Erythroblast (primary cell): ENCODE data around the gene HCCS.

ENCODE experiments used
- DNase-seq, 2 experiments: peaks; one replicate each; lab custom pipeline; 2025; lab: John Stamatoyannopoulos, UW
- GATA1 ChIP-seq: IDR thresholded peaks from 2 replicates; pipeline ENCODE4 v1.6.1; 2011; ENCODE audit warnings: low read depth, mild to moderate bottlenecking, control low read depth, low read length, moderate library complexity
- POLR2A ChIP-seq: IDR thresholded peaks from 2 replicates; pipeline ENCODE4 v1.6.1; 2011; ENCODE audit warnings: mild to moderate bottlenecking, low read length

HCCS gene

DNA sequence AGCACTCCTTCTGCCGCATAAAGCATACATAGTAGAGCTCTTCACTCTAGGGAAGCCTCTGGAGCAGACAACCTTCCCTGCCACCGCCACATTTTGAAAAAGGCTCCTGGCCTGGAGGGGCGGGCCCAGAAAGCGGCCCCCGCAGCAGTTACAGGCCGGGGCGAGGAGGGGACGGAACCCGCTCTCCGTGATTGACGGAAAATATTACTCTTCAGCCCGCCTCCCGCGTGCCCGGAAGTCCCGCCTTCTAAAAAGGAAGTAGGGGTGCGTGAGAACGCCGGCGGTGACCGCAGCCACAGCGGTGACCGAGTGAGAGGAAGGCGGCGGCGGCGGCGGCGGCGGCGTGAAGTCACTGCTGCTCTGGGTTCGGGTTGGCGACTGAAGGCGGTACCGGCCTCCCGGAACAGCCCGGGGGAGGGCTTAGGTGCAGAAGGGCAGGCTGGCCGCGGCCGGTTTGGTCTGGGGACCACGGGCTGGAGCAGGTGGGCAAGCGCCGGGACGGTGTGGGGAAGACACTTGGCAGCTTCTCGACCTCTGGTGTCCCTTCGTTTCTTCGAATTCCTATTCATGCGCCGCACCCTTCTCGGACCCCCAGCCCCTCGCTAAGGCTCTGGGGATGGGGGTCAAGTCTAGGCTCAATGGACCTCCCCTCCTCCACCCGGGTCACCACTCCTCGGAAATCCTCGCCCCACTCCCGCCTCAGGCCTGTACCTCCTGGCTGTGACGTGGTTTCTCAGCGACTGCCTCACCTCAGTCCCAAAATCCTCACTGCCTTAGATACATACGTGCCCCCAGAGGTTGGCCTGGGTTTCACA lies at the start of gene HCCS:
HCCS (plus strand) TSS at position 296 of the 815 bp plus-strand sequence. CDS start 729 bp downstream, outside the sequence.
- peak; percentile 91 to 92 for DNase-seq
- TF ChIP-seq GATA1 (no peak), POLR2A (peak; percentile 57)

DNA sequence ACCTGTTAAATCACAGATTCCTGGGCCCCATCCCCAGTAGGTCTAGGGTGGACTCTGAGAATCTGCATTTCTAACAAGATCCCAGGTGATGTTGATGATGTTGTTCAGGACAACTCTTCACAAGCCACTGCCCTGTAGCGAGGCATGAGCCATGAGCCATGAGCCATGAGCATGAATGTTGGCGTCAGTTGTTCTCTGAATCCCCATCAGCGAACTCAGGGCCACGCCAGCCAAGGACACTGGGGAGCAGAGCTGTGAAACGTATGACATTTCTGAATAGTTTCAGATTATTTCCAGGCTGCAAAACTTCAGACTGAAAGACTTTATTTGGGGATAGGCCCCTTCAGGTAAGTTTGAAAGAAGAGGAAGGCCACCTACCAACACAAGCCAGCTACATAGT lies 46.9 kb upstream of the HCCS start:
- DNase-seq, result no peak
- no peak for TF ChIP-seq POLR2A
- TF ChIP-seq GATA1, result no peak

DNA sequence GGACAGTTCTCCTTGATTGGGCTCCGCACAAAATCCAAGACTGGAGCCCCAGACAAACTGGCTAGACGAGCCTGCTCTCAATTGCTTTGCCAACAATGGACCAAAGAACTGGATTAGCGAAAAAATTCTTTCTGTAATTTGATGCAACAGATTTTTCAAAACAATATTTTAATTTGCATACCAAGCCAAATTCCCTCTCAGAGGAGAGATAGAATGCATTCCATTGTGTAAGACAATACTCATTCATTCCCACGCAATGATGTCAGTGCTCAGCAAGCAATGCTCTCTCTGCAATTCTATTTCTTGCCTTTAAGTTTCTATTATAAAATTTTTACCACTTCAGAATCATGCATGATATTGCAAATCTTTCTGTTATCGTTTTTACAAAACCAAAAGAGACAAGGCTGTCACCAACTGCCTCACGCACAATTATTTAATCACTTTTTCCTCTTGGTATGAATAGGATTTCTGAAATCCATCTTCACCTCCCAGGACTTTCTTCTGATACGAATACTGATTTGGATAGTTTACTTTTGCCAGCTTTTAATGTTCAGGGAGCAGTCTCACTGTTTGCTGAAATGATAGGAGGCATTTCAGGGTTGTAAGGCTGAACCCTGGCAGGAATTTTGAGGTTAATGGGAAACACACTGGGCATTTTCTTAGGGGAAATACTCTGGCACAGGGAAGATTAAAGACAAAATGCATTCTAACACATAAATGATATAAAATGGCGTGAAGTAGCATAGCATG lies 46.1 kb upstream of the HCCS start:
- no peak for DNase-seq

DNA sequence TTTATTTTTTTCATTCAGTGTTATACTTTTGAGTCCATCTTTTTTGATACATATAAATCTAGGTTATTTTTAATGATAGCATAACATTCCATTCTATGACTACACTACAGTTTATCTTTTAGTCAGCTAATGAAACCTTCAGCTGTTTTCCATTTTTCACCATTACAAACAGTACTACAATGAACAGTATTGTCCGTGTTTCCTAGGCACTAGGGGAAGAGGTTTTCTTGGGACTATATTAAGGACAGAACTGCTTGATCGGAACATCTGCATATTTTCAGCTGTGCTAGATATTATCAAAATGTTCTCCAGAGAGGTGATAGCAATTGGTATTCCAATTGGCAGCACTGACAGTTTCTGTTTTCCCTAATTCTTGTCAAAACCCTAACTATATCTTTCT lies 44.3 kb upstream of the HCCS start:
- DNase-seq, result no peak
- TF ChIP-seq POLR2A (no peak), GATA1 (no peak)

More for the DNA sequence above, 46.1 kb upstream of the HCCS start:
- TF ChIP-seq POLR2A, result no peak
- no peak for TF ChIP-seq GATA1

DNA sequence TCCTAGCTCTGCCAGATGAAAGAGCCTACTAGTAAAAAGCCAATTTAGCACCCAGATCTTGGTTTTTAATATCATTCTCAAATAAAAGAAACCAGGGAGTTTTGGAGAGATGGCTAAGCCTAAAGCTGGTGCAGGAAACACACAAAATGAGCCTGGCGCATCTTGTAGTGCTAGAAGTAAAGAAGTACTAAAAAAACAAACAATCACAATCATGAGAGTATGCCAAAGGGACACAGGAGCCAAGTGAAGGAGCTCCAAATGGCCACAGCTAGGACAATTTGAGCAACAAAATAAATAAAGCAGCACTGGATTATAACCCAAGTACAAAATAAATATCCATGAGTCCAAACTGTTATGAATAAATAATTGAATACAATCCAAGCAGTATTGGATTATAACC lies 37.8 kb upstream of the HCCS start:
- no peak for DNase-seq
- TF ChIP-seq GATA1, result no peak
- TF ChIP-seq POLR2A, result no peak

DNA sequence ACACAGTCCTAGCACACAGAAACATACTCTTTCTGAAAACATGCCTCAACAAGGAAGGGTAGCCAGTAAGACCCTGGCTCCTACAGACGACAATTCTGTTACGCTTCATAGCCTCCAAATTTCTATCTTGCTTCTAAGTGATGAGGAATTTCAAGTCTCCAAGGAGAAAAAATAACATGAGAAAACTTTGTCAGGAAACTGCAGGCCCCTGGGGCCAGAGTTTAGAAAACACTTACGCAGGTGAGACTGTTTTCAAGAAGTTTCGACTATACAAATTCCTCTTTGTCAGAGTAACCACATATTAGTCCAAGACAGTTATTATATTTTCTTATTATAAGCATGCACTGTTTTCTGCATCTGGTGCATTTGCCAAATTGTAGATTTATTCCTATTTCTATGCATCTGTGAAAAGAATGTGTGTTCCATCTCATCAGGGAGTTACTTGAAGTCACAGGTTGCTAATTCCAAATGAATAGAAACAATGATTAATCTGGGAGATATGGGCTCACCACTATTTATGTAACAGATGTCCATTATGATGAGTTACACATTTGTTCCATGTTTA lies 30.3 kb upstream of the HCCS start:
- TF ChIP-seq POLR2A, result no peak
- no peak for TF ChIP-seq GATA1
- DNase-seq, result no peak

DNA sequence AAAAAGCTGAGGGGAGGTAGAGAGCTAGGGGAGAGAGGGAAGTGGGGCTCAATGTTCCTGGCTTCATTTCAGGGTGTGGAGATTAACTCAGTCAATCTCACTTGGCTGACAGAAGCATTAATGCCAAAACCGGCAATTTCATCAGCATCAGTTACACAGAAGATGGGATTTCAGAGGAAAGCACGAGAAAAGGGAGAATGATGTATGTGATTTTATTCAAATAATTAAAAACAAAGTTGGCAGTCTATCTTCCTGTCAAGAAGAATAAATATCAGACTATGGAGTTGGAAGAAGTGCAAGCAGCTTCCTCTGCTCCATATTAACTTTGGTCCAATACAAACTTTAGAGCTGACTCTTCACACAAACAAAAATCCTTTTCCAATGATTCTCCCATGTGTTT lies 29.6 kb upstream of the HCCS start:
- no peak for DNase-seq
- TF ChIP-seq GATA1 (no peak), POLR2A (no peak)

DNA sequence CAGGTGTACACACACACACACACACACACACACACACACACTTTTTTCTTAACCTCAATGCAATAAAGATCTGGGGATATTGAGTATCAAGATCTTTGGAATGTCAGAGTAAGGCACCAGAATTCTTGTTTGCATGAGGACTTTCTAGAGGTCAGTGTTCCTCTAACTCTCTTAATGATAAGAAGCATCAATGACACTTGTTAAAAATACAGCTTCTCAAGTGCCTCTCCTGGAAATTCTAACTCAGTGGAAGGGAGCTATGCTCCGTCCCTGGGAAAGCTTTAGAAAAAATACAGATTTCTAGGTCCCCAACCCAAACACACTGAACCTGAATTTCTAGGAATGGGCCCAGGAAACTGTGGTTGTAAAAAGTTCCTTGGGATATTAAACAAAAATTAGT lies 25.8 kb upstream of the HCCS start:
- no peak for DNase-seq
- no peak for TF ChIP-seq POLR2A
- TF ChIP-seq GATA1, result no peak

DNA sequence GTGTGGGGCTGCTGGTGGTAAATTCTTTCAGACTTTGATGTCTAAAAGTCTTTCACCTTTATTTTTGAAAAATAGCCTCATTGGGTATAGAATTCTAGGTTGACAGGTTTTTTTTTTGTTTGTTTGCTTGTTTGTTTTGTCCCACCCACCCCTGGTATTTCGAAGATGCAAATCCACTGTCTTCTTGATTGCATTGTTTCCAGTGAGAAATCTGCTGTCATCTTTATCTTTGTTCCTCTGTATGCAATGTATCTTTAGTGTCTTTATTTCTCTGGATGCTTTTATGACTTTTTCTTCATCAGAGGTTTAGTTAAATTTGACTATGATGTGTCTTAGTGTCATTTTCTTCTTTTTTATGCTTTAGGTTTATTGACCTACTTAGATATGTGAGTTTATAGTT lies 21.3 kb upstream of the HCCS start:
- no peak for DNase-seq
- TF ChIP-seq POLR2A (no peak), GATA1 (no peak)

DNA sequence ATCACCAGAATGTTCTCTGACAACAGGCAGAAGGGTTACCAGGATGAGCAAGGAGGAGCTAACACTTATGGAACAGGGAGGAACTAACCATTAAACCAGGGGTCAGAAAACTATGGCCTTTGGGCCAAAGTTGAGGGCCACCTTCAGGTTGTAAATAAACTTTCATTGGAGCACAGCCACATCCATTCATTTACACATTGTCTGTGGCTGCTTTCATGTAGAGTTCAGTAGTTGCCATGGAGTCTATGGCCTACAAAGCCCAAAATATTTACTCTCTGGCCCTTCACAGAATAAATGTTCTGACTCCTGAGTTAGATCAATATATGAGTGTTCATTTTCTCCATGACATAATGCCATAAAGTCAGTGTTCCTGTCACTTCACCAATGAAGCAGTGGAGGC lies 13.2 kb upstream of the HCCS start:
- TF ChIP-seq POLR2A (no peak), GATA1 (no peak)
- DNase-seq, result no peak

DNA sequence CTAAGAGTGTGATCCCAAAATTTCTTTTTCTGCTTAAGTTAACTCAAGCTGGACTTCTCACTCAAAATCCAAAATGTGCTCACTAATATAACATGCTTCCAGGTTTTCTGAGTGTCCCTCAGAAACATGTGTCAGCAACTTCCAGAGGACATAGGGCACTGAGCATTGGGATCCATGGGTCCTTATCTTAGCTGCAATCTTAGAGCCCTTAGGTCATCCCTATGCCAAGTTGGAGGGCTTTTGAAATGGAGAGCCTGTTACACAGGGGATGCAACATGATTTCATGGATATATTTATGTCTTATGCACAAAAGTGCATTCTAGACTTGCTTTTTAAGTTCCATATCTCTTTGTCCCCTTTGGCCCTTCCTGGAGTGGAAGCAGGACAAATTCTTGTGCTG lies 11.7 kb upstream of the HCCS start:
- TF ChIP-seq POLR2A (no peak), GATA1 (no peak)
- no peak for DNase-seq

DNA sequence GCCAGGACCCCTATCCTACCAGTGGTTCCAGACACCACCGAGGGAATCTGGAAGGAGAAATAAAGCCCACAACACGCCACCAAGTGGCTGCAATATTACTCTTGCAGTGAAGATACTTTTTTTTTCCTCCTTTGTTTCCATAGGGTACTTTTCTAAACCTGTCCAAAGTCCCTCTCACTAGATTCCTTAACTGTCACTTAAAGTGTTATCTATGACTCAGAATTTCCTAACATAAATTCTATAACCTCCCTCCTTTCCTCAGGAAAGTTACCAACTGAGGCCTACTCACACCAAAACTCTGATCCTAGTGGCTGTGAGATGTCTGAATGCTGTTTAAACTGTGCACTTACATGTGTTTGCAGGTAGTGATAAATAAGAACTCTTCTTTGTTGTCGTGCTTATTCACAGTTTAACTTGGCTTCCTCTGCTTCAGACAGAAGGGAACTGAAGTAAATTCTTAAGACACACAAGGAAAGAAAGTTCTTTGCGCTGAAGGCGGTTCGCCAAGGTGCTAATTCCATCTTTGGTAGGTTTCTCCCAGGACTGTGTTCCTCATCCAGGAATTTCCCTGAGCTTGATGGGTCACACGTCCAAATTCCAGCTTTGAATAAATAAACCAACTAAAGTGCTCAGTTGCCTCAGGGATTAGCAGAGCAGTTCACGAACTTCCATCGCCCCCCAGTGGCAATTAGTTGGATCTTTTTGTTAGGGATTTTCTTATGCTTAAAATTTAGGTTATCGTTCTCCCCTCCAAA lies 10.7 kb upstream of the HCCS start:
- no peak for TF ChIP-seq GATA1
- TF ChIP-seq POLR2A, result no peak
- DNase-seq, result peak; percentile 16 to 44

DNA sequence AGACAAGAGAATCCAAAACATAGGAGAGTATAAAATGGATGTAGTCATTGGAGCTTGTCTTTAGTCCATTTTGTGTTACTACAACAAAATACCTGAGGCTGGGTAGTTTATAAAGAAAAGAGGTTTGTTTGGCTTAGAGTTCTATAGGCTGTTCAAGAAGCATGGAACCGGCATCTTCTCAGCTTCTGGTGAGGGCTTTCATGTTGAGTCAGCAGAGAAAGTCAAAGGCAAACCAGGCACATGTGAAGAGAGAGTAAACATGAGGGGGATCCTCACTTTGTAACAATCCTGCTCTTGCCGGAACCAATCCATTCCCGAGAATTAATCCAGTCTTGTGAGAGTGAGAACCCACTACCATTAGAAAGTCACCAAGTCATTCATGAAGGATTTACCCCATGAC lies 8.1 kb upstream of the HCCS start:
- DNase-seq, result no peak
- no peak for TF ChIP-seq POLR2A
- TF ChIP-seq GATA1, result no peak
